HUES64 (cell line): Measurements from ENCODE around the gene FGF11.

Experiments
- H3K27ac ChIP-seq: 2 replicates; pipeline ENCODE4 v1.7.0; 2013; ENCODE audit warnings: low read depth, low read length, inconsistent platforms
- H3K27me3 ChIP-seq: 2 replicates; pipeline ENCODE4 v1.6.1; 2013; ENCODE audit warnings: mild to moderate bottlenecking, low read length; ENCODE audit not compliant: insufficient read depth
- H3K36me3 ChIP-seq: 2 replicates; pipeline ENCODE4 v1.6.1; 2013; ENCODE audit warnings: mild to moderate bottlenecking, low read length; ENCODE audit not compliant: insufficient read depth
- H3K4me1 ChIP-seq: 2 replicates; pipeline ENCODE4 v1.6.1; 2013; ENCODE audit warnings: mild to moderate bottlenecking, low read length, moderate library complexity; ENCODE audit not compliant: insufficient read depth
- H3K4me3 ChIP-seq: 2 replicates; pipeline ENCODE4 v1.5.1; 2013; ENCODE audit warnings: mild to moderate bottlenecking, low read length, moderate library complexity
- H3K9ac ChIP-seq: 2 replicates; pipeline ENCODE4 v1.6.1; 2013; ENCODE audit warnings: mild to moderate bottlenecking, low read depth, low read length
- H3K9me3 ChIP-seq: 2 replicates; pipeline ENCODE4 v1.6.1; 2013; ENCODE audit warnings: low read depth, low read length; ENCODE audit not compliant: insufficient read depth
- WGBS: fragments of 150-250, 120-280 bp; methylation state at CpG from one replicate; pipeline ENCODE4 v1.1.7; 2013; ENCODE audit warnings: missing lambda C conversion rate; 5-methylcytosine and 5-hydroxymethylcytosine counted together

FGF11 gene

GRCh38 chr17:7403727-7403976 is 35.7 kb upstream of the FGF11 start:
- H3K27me3 ChIP-seq, result no peaks in the 10 kb centered on the region
- peaks cover 11% of the 10 kb centered on the region for H3K4me1 ChIP-seq
- H3K27ac ChIP-seq, result peak overlapping the region; percentile 96
- no peaks in the 10 kb centered on the region for H3K9me3 ChIP-seq
- H3K4me3 ChIP-seq, result peak overlapping the region; percentile 97
- H3K9ac ChIP-seq, result peak overlapping the region; percentile 85
- WGBS, result under 1% methylated on average over 13 of the region's 13 CpGs
- peaks cover 4% of the 10 kb centered on the region; the same call in 1 of the 2 replicates for H3K36me3 ChIP-seq

- no peaks in the 10 kb centered on the region for H3K27me3 ChIP-seq
- peaks cover 9% of the 10 kb centered on the region for H3K36me3 ChIP-seq
- peaks cover 11% of the 10 kb centered on the region for H3K4me1 ChIP-seq
- no peaks in the 10 kb centered on the region for H3K9me3 ChIP-seq
- H3K4me3 ChIP-seq, result peak within 1 kb of the TSS; percentile 97
- H3K27ac ChIP-seq, result peak within 1 kb of the TSS; percentile 96
- peak within 1 kb of the TSS; percentile 85 for H3K9ac ChIP-seq
- whole genome bisulfite sequencing, result under 1% methylated on average over 49 of the region's 49 CpGs
These were observed 35.2 kb upstream of the FGF11 start, which contains the start of gene TMEM256 for GRCh38 chr17:7403977-7404736. TSS of gene TMEM256 (minus strand) at chr17:7404097. CDS start at chr17:7404084, 13 bp downstream.

DNA sequence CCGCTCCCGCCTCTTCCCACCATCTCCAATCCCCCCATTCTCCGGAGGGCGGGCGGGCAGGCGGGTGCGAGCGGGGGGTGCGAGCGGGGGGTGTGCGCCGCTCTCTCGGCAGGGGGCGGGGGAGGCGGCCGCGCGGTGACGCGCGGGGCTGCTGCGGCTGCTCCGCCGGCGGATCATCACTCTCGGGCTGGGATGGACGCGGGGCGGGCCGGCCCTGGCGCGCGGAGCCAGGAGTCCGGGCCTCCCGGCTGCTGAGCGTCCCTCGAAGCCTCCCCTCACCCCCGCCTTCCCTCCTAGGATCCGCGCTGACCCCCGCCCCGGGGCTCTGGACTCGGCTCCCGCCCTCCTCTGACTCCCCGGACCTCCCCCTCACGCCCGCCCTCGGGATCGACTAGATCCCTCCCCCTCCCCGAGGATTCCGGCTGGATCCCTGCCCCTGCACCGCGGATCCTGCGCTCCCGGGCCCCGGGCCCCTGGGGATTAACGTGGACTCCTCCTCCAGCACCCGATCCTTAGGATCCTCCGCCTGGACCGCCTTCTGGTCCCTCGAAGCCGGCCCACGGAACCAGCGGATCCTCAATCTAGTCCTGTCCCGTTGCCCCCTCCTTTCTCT is 34.5 kb upstream of the FGF11 start:
- Histone ChIP-seq H3K27ac (peak overlapping the region; percentile 77; the same call in 1 of the 2 replicates), H3K9me3 (no peaks in the 10 kb centered on the region)
- WGBS, result under 1% methylated on average over 65 of the region's 65 CpGs

DNA sequence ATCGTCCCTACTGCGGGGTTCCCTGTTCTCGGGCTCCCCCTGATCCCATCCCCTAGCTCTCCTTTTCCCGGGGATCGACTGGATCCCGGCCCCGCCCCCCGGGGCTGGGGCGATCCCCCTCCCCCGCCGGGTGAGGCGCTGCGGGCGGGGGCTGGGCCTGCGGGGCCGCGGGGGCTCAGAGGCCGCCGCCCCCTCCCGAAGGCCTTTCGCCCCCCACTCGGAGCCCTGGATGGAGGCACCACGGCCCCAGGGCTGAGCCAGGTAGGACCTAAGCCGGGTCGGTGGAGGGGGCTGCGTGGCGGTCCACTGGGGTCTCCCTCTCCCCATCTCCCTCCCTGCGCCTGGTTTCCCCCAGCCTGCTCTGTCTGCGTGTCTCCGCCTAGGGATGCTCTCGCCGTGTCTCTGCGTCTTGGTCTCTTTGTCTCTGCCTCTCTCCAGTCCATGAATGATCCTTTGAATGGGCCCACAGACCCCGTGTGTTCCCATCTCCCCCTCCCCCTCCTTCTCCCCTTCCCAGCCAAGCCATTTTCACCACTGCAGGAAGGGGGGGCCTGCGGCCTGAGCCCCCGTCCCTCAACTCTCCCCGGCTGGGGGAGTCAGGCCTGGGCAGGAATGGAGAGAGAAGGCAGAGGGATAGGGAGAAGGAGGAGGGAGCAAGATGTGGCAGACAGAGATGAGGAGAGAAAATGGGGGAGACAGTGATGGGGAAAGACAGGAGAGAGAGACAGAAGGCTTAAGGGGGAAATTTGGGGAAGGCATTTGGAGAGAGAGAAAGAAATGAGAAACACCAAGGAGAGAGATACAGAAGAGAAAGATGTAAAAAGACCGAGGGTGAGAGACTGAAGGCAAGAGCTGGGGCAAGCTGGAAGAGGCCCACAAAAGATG is 33.7 kb upstream of the FGF11 start:
- H3K36me3 ChIP-seq, result peaks cover 23% of the 10 kb centered on the region
- no peaks in the 10 kb centered on the region for H3K9me3 ChIP-seq
- H3K9ac ChIP-seq, result peak overlapping the region; percentile 72
- no peaks in the 10 kb centered on the region for H3K27me3 ChIP-seq
- H3K4me1 ChIP-seq, result peaks cover 11% of the 10 kb centered on the region
- H3K27ac ChIP-seq, result peak overlapping the region; percentile 77; the same call in 1 of the 2 replicates
- WGBS, result under 1% methylated on average over 38 of the region's 38 CpGs
- H3K4me3 ChIP-seq, result peak overlapping the region; percentile 97

More for the DNA sequence above, 34.5 kb upstream of the FGF11 start:
- Histone ChIP-seq H3K27me3 (no peaks in the 10 kb centered on the region), H3K4me3 (peak overlapping the region; percentile 97), H3K4me1 (peaks cover 11% of the 10 kb centered on the region), H3K36me3 (peaks cover 16% of the 10 kb centered on the region), H3K9ac (peak overlapping the region; percentile 72)

GRCh38 chr17:7406235-7406825 is 33.0 kb upstream of the FGF11 start:
- H3K27me3 ChIP-seq, result no peaks in the 10 kb centered on the region
- H3K4me3 ChIP-seq, result peak overlapping the region; percentile 97
- no peaks in the 10 kb centered on the region for H3K9me3 ChIP-seq

DNA sequence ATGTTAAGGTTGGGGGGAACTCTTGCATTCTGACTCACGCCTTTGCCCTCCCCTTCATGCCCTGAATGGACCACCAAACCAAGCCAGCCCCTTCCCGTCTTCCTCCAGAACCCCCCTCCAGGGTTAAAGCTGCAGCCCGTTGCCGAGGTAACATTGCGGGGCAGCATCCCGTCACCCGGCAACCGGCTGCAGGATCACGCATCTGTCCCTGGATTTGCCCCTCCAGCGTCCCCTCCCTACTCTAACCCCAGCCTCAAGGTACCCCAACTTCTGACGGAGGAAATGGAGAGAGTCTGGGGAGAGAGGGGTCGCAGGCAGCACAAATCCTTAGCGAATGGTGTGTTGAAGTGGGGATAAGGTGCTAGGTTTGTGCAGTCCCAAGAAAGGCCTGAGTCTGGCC is 32.2 kb upstream of the FGF11 start:
- Histone ChIP-seq H3K9ac (no peak overlapping the region), H3K27ac (no peak overlapping the region), H3K27me3 (no peaks in the 10 kb centered on the region), H3K9me3 (no peaks in the 10 kb centered on the region), H3K4me3 (no peak overlapping the region), H3K36me3 (peaks cover 24% of the 10 kb centered on the region), H3K4me1 (peaks cover 12% of the 10 kb centered on the region)
- WGBS, result 77% methylated on average over 12 of the region's 13 CpGs

More at GRCh38 chr17:7406235-7406825, 33.0 kb upstream of the FGF11 start:
- H3K36me3 ChIP-seq, result peaks cover 26% of the 10 kb centered on the region
- H3K9ac ChIP-seq, result no peak overlapping the region
- peaks cover 11% of the 10 kb centered on the region for H3K4me1 ChIP-seq
- no peak overlapping the region for H3K27ac ChIP-seq
- 19% methylated on average over 10 of the region's 12 CpGs for WGBS

DNA sequence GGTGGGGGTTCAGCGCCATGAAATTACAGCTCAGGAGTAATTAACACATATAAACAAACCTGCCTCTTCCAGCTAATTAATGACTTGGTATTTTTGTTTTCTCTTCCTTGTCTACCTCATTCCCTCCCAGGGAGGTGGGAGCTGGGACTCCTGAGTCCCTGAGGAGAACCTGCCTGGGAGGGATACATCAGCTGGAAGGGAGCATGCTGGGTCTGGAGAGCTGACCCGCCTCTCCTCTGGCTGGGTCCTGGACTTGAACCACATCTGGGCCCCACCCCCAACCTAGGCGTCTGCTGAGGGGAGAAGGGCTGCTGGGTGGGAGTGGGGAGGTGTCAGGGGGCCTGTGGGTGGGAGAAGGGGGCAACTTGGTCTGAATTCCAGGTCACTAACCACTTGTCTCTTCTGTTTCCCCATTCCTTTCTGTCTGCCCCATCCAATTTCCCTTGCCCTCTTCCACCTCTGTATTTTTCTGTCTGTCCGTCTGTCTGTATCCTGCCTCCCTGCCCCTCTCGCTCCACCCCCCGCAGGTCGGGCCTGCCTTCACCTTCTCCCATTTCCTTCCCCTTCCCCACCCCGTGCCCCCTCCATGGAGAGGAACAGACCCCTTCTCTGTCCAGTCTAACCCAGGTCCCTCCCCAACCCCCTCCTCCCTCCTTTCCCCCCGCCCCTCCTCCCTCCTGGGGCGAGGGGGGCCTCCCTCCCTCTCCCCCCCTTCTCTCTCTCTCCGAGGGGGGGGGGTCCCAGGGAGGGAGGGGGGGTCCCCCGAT is 31.6 kb upstream of the FGF11 start, which contains the start of gene NLGN2:
TSS of gene NLGN2 (plus strand) at position 361 of the 767 bp plus-strand sequence. CDS start 411 bp downstream, outside the sequence.
- 47% methylated on average over 7 of the region's 12 CpGs for WGBS
- Histone ChIP-seq H3K4me3 (peak within 1 kb of the TSS; percentile 43), H3K4me1 (peaks cover 17% of the 10 kb centered on the region), H3K27me3 (no peaks in the 10 kb centered on the region), H3K27ac (no peak within 1 kb of the TSS), H3K9me3 (no peaks in the 10 kb centered on the region), H3K36me3 (peaks cover 24% of the 10 kb centered on the region), H3K9ac (no peak within 1 kb of the TSS)

- peaks cover 11% of the 10 kb centered on the region for H3K4me1 ChIP-seq
- peak overlapping the region; percentile 43 for H3K4me3 ChIP-seq
- peaks cover 24% of the 10 kb centered on the region for H3K36me3 ChIP-seq
- no peaks in the 10 kb centered on the region for H3K9me3 ChIP-seq
- H3K27ac ChIP-seq, result no peak overlapping the region
- H3K9ac ChIP-seq, result no peak overlapping the region
- H3K27me3 ChIP-seq, result no peaks in the 10 kb centered on the region
- WGBS, result 69% methylated on average over 58 of the region's 58 CpGs
These were observed 31.0 kb upstream of the FGF11 start for GRCh38 chr17:7408252-7408727.

DNA sequence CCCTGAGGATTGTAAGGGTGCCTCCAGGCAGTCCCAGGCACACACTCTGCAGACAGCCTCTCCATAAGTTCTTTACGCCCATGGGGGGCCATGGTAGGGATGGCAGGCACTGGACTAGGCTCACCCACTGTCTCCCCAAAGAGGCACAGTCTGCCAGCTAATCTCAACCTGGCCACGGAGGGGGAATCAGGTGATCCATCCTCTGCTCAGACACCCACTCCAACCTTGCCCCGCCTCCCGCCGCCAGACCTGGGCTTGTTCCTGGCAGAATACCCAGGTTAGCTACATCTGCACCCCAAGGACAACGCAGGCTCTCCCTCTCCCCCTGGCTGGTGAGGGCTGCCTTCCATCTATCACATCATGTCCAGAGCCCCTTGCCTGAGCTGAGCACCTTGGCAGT is 30.4 kb upstream of the FGF11 start:
- Histone ChIP-seq H3K4me3 (no peak overlapping the region), H3K27ac (no peak overlapping the region)
- 87% methylated on average over 6 of the region's 6 CpGs for WGBS

DNA sequence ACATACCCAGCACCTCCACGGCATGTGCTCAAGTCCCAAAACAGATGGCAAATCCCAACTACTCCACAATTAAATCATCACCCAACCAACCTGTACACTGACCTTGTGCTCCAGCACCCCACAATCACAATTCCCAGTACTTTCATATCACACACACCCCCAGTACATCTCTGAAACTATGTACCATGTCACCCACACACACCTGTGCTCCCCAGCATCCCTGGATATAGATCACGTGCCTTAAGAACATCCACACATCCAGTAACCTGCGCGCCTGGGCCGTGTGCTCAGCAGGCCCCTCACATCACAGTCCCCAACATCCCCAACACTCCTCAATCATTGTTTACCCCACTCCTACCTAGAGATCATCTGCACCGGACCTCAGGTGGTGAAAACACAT is 29.6 kb upstream of the FGF11 start:
- Histone ChIP-seq H3K9me3 (no peaks in the 10 kb centered on the region), H3K27me3 (no peaks in the 10 kb centered on the region), H3K27ac (no peak overlapping the region), H3K4me1 (peaks cover 10% of the 10 kb centered on the region), H3K36me3 (peaks cover 26% of the 10 kb centered on the region), H3K9ac (no peak overlapping the region), H3K4me3 (no peak overlapping the region)
- 95% methylated on average over 6 of the region's 6 CpGs for WGBS

More for the DNA sequence above, 30.4 kb upstream of the FGF11 start:
- H3K36me3 ChIP-seq, result peaks cover 24% of the 10 kb centered on the region
- peaks cover 10% of the 10 kb centered on the region for H3K4me1 ChIP-seq
- no peaks in the 10 kb centered on the region for H3K9me3 ChIP-seq
- H3K27me3 ChIP-seq, result no peaks in the 10 kb centered on the region
- no peak overlapping the region for H3K9ac ChIP-seq
